Endothelial cell (in vitro differentiated cells): Measurements from ENCODE around the gene SGMS1. TPM values are rescaled to one million over a fixed set of nuclear protein-coding genes. Genes with fewer than 3 reads are reported as not detected.

Source experiments
- DNase-seq: peaks from one replicate; pipeline ENCODE4 v3.0.0; 2021; ENCODE audit warnings: low spot score
- H3K27ac Mint-ChIP-seq: one replicate; pipeline ENCODE4 v1.8.0; 2021; ENCODE audit warnings: mixed read lengths, inconsistent platforms; ENCODE audit not compliant: unreplicated experiment
- H3K27me3 Mint-ChIP-seq: one replicate; pipeline ENCODE4 v1.8.0; 2021; ENCODE audit warnings: mild to moderate bottlenecking, moderate library complexity, mixed read lengths, inconsistent platforms; ENCODE audit not compliant: unreplicated experiment
- H3K36me3 Mint-ChIP-seq: one replicate; pipeline ENCODE4 v1.8.0; 2021; ENCODE audit warnings: mild to moderate bottlenecking, low read depth, mixed read lengths, inconsistent platforms; ENCODE audit not compliant: unreplicated experiment
- H3K4me1 Mint-ChIP-seq: one replicate; pipeline ENCODE4 v1.8.0; 2021; ENCODE audit warnings: mild to moderate bottlenecking, mixed read lengths, inconsistent platforms; ENCODE audit not compliant: unreplicated experiment
- H3K4me3 Mint-ChIP-seq: one replicate; pipeline ENCODE4 v1.8.0; 2021; ENCODE audit warnings: mild to moderate bottlenecking, mixed read lengths, inconsistent platforms; ENCODE audit not compliant: unreplicated experiment
- H3K9me3 Mint-ChIP-seq: one replicate; pipeline ENCODE4 v1.8.0; 2021; ENCODE audit warnings: mixed read lengths, inconsistent platforms; ENCODE audit not compliant: unreplicated experiment
- CTCF ChIP-seq: fragments of 200-600 bp; sonication (generic); IDR thresholded peaks from one replicate; pipeline ENCODE4 v1.5.0; 2021; ENCODE audit warnings: antibody characterized with exemption; ENCODE audit not compliant: unreplicated experiment
- total RNA-seq: library from RNA; stranded (reverse); fragmentation: NEBNext Ultra II Directional; extraction: Animal tissue kit (Norgen Biotek cat#: 25700); gene quantifications from one replicate; pipeline ENCODE4 v1.2.1, GENCODE V29; 2021; ENCODE audit not compliant: unreplicated experiment

The SGMS1 gene
- total RNA-seq, 1 donor from 2014 or later: 12.4 TPM

GRCh38 chr10:50324680-50325393, 298.9 kb downstream of the SGMS1 start:
- Mint-ChIP-seq H3K9me3 (no peaks in the 10 kb centered on the region), H3K27ac (no peak overlapping the region)

GRCh38 chr10:50324046-50324445, 299.7 kb downstream of the SGMS1 start:
- Mint-ChIP-seq H3K9me3 (no peaks in the 10 kb centered on the region), H3K4me3 (no peak overlapping the region), H3K27me3 (peaks cover 2% of the 10 kb centered on the region), H3K4me1 (peaks cover 15% of the 10 kb centered on the region), H3K27ac (no peak overlapping the region), H3K36me3 (no peaks in the 10 kb centered on the region)
- DNase-seq: no peak
- no peak for TF ChIP-seq CTCF

More at GRCh38 chr10:50324680-50325393, 298.9 kb downstream of the SGMS1 start:
- no peak overlapping the region for H3K4me3 Mint-ChIP-seq
- TF ChIP-seq CTCF: no peak
- peaks cover 15% of the 10 kb centered on the region for H3K4me1 Mint-ChIP-seq
- H3K27me3 Mint-ChIP-seq: peaks cover 2% of the 10 kb centered on the region
- DNase-seq: no peak
- no peaks in the 10 kb centered on the region for H3K36me3 Mint-ChIP-seq

- peak overlapping the region; percentile 52 for H3K27ac Mint-ChIP-seq
- H3K4me1 Mint-ChIP-seq: peaks cover 15% of the 10 kb centered on the region
Observed at GRCh38 chr10:50322077-50322476, 301.7 kb downstream of the SGMS1 start.

GRCh38 chr10:50318129-50318528, 305.6 kb downstream of the SGMS1 start:
- DNase-seq: no peak
- no peaks in the 10 kb centered on the region for H3K9me3 Mint-ChIP-seq
- no peak overlapping the region for H3K4me3 Mint-ChIP-seq
- no peak for TF ChIP-seq CTCF
- peaks cover 5% of the 10 kb centered on the region for H3K27me3 Mint-ChIP-seq
- H3K27ac Mint-ChIP-seq: no peak overlapping the region
- H3K36me3 Mint-ChIP-seq: no peaks in the 10 kb centered on the region
- peaks cover 17% of the 10 kb centered on the region for H3K4me1 Mint-ChIP-seq

More at GRCh38 chr10:50322077-50322476, 301.7 kb downstream of the SGMS1 start:
- DNase-seq: no peak
- H3K36me3 Mint-ChIP-seq: no peaks in the 10 kb centered on the region
- no peak for TF ChIP-seq CTCF
- no peaks in the 10 kb centered on the region for H3K9me3 Mint-ChIP-seq
- H3K27me3 Mint-ChIP-seq: peaks cover 5% of the 10 kb centered on the region
- no peak overlapping the region for H3K4me3 Mint-ChIP-seq

- peaks cover 3% of the 10 kb centered on the region for H3K27me3 Mint-ChIP-seq
- TF ChIP-seq CTCF: no peak
- H3K36me3 Mint-ChIP-seq: no peaks in the 10 kb centered on the region
- no peak overlapping the region for H3K4me3 Mint-ChIP-seq
- no peaks in the 10 kb centered on the region for H3K9me3 Mint-ChIP-seq
- no peak overlapping the region for H3K27ac Mint-ChIP-seq
- peaks cover 14% of the 10 kb centered on the region for H3K4me1 Mint-ChIP-seq
- no peak for DNase-seq
Observed at GRCh38 chr10:50316695-50317648, 306.8 kb downstream of the SGMS1 start.
